G401.6 (cell line): Measurements from ENCODE around the gene DHX35.

Experiments used
- FAIRE-seq: peaks from 2 replicates; lab custom pipeline; 2012; peaks lifted over from hg19 to GRCh38; lab: Jason Lieb, UNC

The DHX35 gene

GRCh38 chr20:38962044-38962927, at the start of gene DHX35:
DHX35 (plus strand) TSS chr20:38962344; CDS start chr20:38962368, 24 bp downstream.
- peak; percentile 91 for FAIRE-seq

DNA sequence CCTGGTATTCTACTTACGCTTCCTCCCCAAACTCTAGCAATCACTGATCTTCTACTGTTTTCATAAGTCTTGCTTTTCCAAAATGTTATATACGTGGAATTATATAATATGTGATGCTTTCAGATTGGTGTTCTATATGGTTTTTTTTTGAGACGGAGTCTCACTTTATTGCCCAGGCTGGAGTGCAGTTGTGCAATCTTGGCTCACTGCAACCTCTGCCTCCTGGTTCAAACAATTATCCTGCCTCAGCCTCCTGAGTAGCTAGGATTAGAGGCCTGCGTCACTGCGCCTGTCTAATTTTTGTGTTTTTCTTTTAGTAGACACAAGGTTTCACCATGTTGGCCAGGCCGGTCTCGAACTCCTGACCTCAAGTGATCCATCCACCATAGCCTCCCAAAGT, 46.8 kb upstream of the DHX35 start:
- no peak for FAIRE-seq

DNA sequence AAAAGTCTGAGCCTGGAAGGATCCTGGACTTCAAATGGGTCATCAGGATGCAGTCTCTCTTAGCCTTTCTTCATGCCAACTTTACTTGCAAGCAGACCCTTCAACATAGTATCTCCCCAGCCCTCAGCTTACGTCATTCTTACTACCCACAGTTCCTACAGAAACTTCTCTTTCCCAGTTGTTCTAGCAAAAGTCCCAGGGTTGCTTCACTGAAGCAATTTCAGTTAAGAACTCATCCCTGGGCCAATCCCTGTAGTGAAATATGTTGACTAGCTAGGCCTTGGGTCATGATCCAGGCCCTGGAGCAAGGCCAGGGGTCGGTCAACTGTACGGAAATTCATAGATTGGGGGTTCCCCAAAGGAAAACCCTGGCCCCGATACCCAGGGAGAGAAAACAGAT, 44.5 kb upstream of the DHX35 start:
- no peak for FAIRE-seq

GRCh38 chr20:38918172-38918571, 44.0 kb upstream of the DHX35 start:
- FAIRE-seq = no peak

GRCh38 chr20:38919683-38920082, 42.5 kb upstream of the DHX35 start:
- no peak for FAIRE-seq

DNA sequence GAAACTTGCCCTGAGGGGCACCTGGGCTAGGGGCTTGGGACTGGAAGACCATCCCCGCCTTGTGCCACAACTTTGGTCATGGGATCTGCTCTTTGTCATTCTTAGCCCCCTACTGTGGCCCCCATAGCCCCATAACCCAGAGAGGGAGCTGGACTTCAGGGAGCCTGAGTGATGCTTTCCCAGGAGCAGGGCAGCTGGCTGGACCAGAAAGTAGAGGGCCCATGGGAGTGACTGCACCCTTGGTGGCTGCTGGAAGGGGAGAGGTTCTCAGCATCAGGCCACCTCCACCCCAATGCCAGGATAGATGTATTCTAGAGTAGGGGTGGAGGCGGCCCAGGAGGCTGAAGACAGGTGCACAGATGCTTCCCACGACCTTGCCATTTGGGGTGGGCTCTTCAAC, 41.7 kb upstream of the DHX35 start:
- no peak for FAIRE-seq

- no peak for FAIRE-seq
Observed at GRCh38 chr20:38920851-38921250, 41.3 kb upstream of the DHX35 start.

DNA sequence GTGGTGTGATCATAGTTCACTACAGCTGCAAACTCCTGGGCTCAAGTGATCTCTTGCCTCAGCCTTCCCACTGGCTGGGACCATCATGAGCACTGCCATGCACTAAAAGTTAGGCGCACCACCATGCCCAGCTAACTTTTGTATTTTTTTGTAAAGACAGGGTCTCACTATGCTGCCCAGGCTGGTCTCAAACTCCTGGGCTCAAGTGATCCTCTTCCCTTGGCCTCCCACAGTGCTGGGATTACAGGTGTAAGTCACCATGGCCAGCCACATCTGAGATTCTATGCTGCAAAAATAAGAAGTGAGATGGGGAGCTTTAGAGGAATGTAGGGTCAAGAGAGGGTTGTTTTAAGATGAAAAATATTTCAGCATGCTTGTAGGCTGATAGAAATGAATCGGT, 37.4 kb upstream of the DHX35 start:
- no peak for FAIRE-seq

- peak; percentile 97 for FAIRE-seq
Observed at GRCh38 chr20:38926142-38926933, 35.8 kb upstream of the DHX35 start, which contains the start of gene FAM83D. FAM83D (plus strand) TSS chr20:38926417; CDS start chr20:38926443, 26 bp downstream.

DNA sequence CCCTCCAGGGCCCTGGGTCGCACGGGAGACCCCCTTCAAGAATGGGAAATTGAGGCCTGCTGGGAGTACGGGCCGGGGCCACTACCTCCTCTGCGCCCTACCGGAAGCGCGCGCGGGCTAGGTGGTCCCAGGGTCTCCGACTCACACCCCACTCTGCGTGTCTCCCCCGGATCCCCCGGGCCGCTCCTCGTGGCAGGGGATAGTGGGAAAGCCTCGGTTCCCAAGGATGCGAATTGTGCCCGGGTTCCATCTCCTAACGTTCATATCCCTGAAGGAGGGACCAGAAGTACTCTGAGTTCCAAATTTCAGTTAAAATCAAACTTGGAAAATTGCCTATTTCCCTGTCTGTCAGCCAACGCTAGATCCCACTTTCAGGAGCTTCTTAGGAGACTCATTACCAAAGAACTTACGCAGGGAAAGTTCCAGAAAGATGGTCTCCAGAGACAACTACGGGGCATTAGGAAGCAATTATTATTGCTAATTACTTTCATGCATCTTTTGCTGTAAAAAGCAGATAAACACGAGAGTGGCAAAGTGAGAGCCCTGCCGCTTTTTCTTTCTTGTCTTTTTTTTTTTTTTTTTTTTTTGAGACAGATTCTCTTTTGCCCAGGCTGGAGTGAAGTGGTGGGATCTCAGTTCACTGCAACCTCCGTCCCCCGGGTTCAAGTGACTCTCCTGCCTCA, 35.1 kb upstream of the DHX35 start:
- FAIRE-seq = no peak

GRCh38 chr20:38927902-38928578, 34.1 kb upstream of the DHX35 start:
- no peak for FAIRE-seq

GRCh38 chr20:38930242-38930569, 31.9 kb upstream of the DHX35 start:
- no peak for FAIRE-seq

DNA sequence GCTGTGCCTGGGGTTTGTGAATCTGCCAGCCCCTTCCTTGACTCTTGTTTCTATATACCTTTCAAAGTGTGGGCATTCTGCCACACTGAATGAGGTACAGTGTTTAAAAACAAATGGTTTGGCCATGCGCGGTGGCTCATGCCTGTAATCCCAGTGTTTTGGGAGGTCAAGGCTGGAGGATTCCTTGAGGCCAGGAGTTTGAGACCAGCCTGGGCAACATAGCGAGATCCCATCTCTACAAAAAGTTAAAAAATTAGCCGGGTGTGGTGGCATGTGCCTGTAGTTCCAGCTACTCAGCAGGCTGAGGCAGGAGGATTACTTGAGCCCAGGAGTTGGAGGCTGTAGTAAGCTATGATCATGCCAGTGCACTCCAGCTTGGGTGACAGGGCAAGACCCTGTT, 30.2 kb upstream of the DHX35 start:
- no peak for FAIRE-seq

GRCh38 chr20:38932457-38933120, 29.6 kb upstream of the DHX35 start:
- FAIRE-seq = no peak

GRCh38 chr20:38934530-38934929, 27.6 kb upstream of the DHX35 start:
- no peak for FAIRE-seq

DNA sequence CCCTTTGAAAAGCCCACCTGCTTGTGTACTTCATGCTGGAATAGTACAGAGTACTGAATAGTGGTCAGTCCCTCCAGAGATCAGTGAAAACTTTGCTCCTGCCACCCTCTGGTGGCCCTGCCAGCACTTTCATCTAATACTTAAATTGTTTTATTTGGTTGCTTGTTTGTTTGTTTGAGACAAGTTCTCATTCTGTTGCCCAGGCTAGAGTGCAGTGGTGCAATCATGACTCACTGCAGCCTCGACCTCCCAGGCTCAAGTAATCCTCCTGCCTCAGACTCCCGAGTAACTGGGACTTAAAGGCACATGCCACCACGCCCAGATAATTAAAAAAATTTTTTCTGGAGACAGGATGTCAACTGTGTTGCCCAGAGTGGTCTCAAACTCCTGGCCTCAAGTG, 26.9 kb upstream of the DHX35 start:
- no peak for FAIRE-seq

- no peak for FAIRE-seq
Observed at GRCh38 chr20:38935967-38936407, 26.2 kb upstream of the DHX35 start.

DNA sequence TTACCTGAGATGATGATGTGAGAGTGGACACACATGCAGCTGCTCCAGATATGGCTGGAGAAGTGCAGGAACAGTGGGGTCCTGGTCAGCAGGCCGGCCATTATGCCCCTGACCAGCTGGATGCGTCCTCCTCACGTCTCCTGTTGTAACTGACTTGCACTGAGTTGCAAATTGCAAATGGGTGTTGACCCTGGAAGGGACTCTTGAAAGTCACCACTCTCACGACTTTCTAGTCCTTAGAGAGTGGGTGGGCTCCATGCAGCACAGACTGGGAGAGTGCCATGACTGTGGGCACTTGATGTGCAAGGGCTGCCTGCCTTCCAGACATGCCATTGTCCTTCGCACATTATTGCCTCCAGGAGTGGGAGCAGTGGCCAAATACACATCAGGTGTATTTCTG, 25.1 kb upstream of the DHX35 start:
- no peak for FAIRE-seq

DNA sequence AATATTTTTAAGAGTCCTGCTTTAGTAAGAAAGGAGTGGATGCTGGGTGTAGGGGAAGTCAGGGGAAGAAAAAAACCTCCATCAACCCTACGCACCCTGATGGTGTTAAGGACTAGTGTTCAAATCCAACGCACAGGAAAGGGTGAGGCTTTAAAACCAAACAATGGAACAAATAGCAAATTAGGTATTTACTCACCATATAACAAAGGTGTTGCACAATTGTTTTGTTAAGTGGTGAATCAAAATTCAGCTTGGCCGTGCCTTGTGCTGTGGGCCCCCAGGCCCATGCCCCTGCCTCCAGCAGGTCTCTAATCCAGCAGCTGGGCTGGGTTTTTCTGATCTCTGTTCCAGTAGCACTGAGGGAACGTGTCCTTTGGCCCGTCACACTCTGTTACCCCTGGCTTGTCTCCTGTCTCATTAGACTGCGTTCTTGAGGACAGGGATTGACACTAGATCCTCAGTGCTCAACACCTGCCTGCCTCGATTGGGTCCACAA, 24.1 kb upstream of the DHX35 start:
- no peak for FAIRE-seq

- no peak for FAIRE-seq
Observed at GRCh38 chr20:38939686-38940085, 22.5 kb upstream of the DHX35 start.

DNA sequence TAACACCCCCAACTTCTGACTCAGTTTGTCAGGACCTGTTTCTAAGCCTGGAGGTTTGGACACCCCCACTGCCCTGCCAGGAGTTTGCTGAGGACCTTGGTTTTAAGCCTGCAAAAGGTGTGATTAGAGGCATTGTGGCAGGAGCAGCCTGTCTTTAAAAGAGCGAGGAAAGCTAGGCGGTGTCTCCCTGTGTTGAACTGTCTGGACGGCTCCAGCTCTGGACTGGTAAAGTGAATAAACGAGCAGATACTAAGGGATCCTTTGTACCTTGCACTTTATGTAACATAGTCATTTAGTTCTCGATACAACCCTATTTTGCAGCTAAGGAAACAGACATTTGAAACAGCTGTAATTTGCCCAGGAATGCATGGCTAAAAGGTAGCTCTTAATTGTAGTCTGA, 21.5 kb upstream of the DHX35 start:
- FAIRE-seq = no peak
